ENCODE data around the gene HACD4. TPM values are rescaled to one million over a fixed set of nuclear protein-coding genes. Genes with fewer than 3 reads are reported as not detected.
"Not testable (repeated sequence)": the region's sequence is repeated elsewhere in the genome, so short reads cannot be mapped to it uniquely, and the experiment has no call there.

The HACD4 gene
- total RNA-seq, 1 donor = 8.3 TPM

- DNase-seq (ENCODE audit: insufficient read length, low spot score, missing footprints) = peak; percentile 10
- Histone ChIP-seq H3K9me3 (ENCODE audit: low read depth, low read length) (no peaks in the 10 kb centered on the region), H4K20me1 (ENCODE audit: insufficient read depth, low read length) (no peaks in the 10 kb centered on the region), H3K4me1 (ENCODE audit: insufficient read depth, low read length) (peaks cover 21% of the 10 kb centered on the region), H2AFZ (ENCODE audit: low read length) (no peak overlapping the region), H3K79me2 (ENCODE audit: insufficient read depth, low read length) (no peaks in the 10 kb centered on the region), H3K27me3 (ENCODE audit: insufficient read depth, low read length) (no peaks in the 10 kb centered on the region), H3K27ac (ENCODE audit: low read depth, low read length) (peak overlapping the region; percentile 48), H3K4me2 (ENCODE audit: insufficient read depth, low read length) (peak overlapping the region; percentile 53), H3K36me3 (ENCODE audit: insufficient read depth, low read length) (peaks cover 9% of the 10 kb centered on the region), H3K4me3 (ENCODE audit: insufficient read depth, low read length) (peak overlapping the region; percentile 13)
- no peak for TF ChIP-seq CTCF (IDR thresholded peaks at IDR 0.05; ENCODE audit: extremely low read depth, low read depth, low read length)
These were observed 50.5 kb downstream of the HACD4 start for GRCh38 chr9:20980832-20981455.

- TF ChIP-seq CTCF (IDR thresholded peaks at IDR 0.05; ENCODE audit: extremely low read depth, low read depth, low read length) = no peak
These were observed 53.2 kb downstream of the HACD4 start for GRCh38 chr9:20978249-20978648.

DNA sequence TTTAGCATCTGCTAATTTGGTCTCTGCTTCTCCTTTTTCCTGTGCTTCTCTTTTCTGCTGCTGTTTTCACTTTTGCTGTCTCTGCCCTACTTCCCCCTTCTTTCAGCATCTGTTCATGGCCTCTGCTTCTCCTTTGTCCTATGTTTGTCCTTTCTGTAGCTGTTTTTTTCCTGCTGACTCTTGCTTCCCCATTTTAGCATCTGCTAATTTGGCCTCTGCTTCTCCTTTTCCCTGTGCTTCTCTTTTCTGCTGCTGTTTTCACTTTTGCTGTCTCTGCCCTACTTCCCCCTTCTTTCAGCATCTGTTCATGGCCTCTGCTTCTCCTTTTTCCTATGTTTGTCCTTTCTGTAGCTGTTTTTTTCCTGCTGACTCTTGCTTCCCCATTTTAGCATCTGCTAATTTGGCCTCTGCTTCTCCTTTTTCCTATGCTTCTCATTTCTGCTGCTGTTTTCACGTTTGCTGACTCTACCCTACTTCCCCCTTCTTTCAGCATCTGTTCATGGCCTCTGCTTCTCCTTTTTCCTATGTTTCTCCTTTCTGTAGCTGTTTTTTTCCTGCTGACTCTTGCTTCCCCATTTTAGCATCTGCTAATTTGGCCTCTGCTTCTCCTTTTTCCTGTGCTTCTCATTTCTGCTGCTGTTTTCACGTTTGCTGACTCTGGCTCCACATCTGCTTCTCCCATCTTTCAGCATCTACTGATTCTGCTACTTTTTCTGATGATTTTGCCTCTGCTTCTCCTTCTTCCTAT, 57.1 kb downstream of the HACD4 start:
- not testable (repeated sequence) for H4K20me1 ChIP-seq (ENCODE audit: insufficient read depth, low read length); H3K4me1 ChIP-seq (ENCODE audit: insufficient read depth, low read length); H2AFZ ChIP-seq (ENCODE audit: low read length); H3K27me3 ChIP-seq (ENCODE audit: insufficient read depth, low read length); H3K36me3 ChIP-seq (ENCODE audit: insufficient read depth, low read length); DNase-seq (ENCODE audit: insufficient read length, low spot score, missing footprints); H3K4me3 ChIP-seq (ENCODE audit: insufficient read depth, low read length); H3K9me3 ChIP-seq (ENCODE audit: low read depth, low read length); H3K79me2 ChIP-seq (ENCODE audit: insufficient read depth, low read length); H3K4me2 ChIP-seq (ENCODE audit: insufficient read depth, low read length); H3K27ac ChIP-seq (ENCODE audit: low read depth, low read length)

More at GRCh38 chr9:20978249-20978648, 53.2 kb downstream of the HACD4 start:
- H3K27ac ChIP-seq (ENCODE audit: low read depth, low read length) = no peak overlapping the region
- no peaks in the 10 kb centered on the region for H3K27me3 ChIP-seq (ENCODE audit: insufficient read depth, low read length)
- no peak overlapping the region for H3K4me2 ChIP-seq (ENCODE audit: insufficient read depth, low read length)
- no peaks in the 10 kb centered on the region for H3K79me2 ChIP-seq (ENCODE audit: insufficient read depth, low read length)
- peaks cover 9% of the 10 kb centered on the region for H3K36me3 ChIP-seq (ENCODE audit: insufficient read depth, low read length)
- DNase-seq (ENCODE audit: insufficient read length, low spot score, missing footprints) = no peak
- peaks cover 21% of the 10 kb centered on the region for H3K4me1 ChIP-seq (ENCODE audit: insufficient read depth, low read length)
- H3K4me3 ChIP-seq (ENCODE audit: insufficient read depth, low read length) = no peak overlapping the region
- no peaks in the 10 kb centered on the region for H3K9me3 ChIP-seq (ENCODE audit: low read depth, low read length)
- H2AFZ ChIP-seq (ENCODE audit: low read length) = no peak overlapping the region
- H4K20me1 ChIP-seq (ENCODE audit: insufficient read depth, low read length) = no peaks in the 10 kb centered on the region

- H3K27ac ChIP-seq (ENCODE audit: low read depth, low read length); H2AFZ ChIP-seq (ENCODE audit: low read length); H3K4me2 ChIP-seq (ENCODE audit: insufficient read depth, low read length); H3K9me3 ChIP-seq (ENCODE audit: low read depth, low read length); H3K79me2 ChIP-seq (ENCODE audit: insufficient read depth, low read length); DNase-seq (ENCODE audit: insufficient read length, low spot score, missing footprints); H4K20me1 ChIP-seq (ENCODE audit: insufficient read depth, low read length); H3K4me1 ChIP-seq (ENCODE audit: insufficient read depth, low read length); H3K27me3 ChIP-seq (ENCODE audit: insufficient read depth, low read length); H3K36me3 ChIP-seq (ENCODE audit: insufficient read depth, low read length); H3K4me3 ChIP-seq (ENCODE audit: insufficient read depth, low read length): not testable (repeated sequence)
These were observed 58.0 kb downstream of the HACD4 start for GRCh38 chr9:20973246-20973947.
